ENCODE data around the gene CXXC1. TPM values are rescaled to one million over a fixed set of nuclear protein-coding genes. Genes with fewer than 3 reads are reported as not detected.
A peak's percentile ranks its signal among the peaks of the same experiment; 100 is the strongest.

CXXC1 gene
- 35.0 and 52.9 TPM in 2 replicates for total RNA-seq (ENCODE audit: low replicate concordance)

DNA sequence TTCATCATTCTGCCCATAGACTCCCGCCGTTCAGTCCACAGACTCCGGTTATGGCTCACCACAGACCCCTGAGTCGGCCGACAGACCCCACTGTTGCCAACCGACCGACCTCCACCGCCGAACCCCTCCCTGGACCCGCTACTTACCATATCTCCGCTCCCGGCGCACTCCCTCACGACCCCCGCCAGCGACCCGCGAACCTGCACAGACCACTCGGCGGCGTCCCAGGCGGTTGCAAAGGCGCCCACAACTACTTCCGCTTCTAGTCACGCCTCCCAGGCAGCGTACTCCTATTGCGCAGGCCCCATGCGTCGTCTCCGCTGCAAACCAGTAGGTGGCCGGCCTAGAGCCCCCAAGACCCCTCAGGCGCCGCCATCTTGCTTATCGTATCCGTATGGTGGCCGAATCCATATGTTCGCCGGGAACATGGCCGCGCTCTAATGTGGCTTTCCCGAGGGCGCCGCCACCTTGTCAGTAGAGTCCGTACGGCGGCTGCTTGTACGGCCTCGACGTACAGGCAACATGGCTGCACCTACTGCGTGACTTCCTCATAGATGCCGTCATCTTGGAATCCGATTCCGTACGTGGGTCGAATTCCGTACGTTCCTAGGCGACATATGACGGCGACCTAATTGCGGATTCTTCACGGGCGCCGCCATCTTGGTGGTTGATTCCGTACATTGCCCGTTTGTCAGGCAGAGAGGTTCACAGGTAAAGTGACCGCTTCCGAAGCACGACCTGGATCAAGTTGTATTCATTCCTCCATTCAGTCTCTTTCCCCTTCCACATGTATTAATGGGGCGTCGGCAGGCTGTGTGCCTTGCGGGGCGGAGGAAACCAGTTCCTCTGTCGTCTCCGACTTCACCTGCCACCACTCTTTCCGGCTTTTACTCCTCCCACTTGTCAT is at the start of gene CXXC1:
Gene CXXC1, minus strand, starts transcription at position 252 of the 907 bp plus-strand sequence. Its CDS starts 103 bp downstream, at position 149.
- no peaks in the 10 kb centered on the region for H3K27me3 ChIP-seq
- H2AFZ ChIP-seq (replicated peaks), result peak within 1 kb of the TSS; percentile 98
- Mint-ChIP-seq H3K27me3 (ENCODE audit: insufficient read depth, low read depth) (peaks cover 12% of the 10 kb centered on the region), H3K27ac (peak within 1 kb of the TSS; percentile 94), H3K4me1 (peaks cover 14% of the 10 kb centered on the region), H3K4me3 (peak within 1 kb of the TSS; percentile 98), H3K36me3 (peaks cover 23% of the 10 kb centered on the region), H3K9me3 (no peaks in the 10 kb centered on the region)
- peaks cover 11% of the 10 kb centered on the region for H3K79me2 ChIP-seq (ENCODE audit: low read depth)
- H3K36me3 ChIP-seq, result no peaks in the 10 kb centered on the region
- peak within 1 kb of the TSS; percentile 83 for H3K4me2 ChIP-seq
- no peak for TF ChIP-seq EZH2 (IDR thresholded peaks at IDR 0.05)
- TF ChIP-seq, protein P1, sequence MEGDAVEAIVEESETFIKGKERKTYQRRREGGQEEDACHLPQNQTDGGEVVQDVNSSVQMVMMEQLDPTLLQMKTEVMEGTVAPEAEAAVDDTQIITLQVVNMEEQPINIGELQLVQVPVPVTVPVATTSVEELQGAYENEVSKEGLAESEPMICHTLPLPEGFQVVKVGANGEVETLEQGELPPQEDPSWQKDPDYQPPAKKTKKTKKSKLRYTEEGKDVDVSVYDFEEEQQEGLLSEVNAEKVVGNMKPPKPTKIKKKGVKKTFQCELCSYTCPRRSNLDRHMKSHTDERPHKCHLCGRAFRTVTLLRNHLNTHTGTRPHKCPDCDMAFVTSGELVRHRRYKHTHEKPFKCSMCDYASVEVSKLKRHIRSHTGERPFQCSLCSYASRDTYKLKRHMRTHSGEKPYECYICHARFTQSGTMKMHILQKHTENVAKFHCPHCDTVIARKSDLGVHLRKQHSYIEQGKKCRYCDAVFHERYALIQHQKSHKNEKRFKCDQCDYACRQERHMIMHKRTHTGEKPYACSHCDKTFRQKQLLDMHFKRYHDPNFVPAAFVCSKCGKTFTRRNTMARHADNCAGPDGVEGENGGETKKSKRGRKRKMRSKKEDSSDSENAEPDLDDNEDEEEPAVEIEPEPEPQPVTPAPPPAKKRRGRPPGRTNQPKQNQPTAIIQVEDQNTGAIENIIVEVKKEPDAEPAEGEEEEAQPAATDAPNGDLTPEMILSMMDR (IDR thresholded peaks at IDR 0.05), result peak; percentile 49
- H3F3A ChIP-seq (ENCODE audit: low read depth), result no peaks in the 10 kb centered on the region
- no peaks in the 10 kb centered on the region for H4K20me1 ChIP-seq (ENCODE audit: low read depth)
- H3K9ac ChIP-seq, result peak within 1 kb of the TSS; percentile 44
- peak; percentile 100 for DNase-seq (ENCODE audit: low spot score)
- peaks cover 3% of the 10 kb centered on the region for H3K4me1 ChIP-seq
- H3K9me3 ChIP-seq (ENCODE audit: low read depth), result no peaks in the 10 kb centered on the region
- H3K4me3 ChIP-seq, result peak within 1 kb of the TSS; percentile 79
- H3K27ac ChIP-seq, result no peak within 1 kb of the TSS

DNA sequence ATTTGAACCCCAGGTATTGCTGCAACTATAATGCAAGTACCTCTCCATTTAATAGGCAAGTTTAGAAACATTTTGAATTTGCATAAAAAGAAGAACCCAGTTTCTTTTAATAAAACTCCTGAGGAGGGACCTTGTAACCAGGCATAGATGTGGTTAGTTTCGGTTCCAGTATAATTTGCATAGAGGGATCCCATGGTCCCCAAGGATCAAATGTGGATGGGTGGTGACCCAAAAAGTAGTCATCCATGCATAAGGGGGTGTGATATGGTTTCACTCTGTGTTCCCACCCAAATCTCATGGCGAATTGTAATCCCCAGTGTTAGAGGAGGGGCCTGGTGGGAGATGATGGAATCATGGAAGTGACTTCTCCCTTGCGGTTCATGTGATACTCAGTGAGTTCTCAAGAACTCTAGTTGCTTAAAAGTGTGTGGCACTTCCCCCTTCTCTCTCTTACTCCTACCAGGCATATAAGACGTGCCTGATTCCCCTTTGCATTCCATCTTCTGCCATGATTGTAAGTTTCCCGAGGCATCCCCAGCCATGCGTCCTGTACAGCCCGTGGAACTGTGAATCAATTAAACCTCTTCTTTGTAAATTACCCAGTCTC is 47.2 kb upstream of the CXXC1 start:
- no peaks in the 10 kb centered on the region for H4K20me1 ChIP-seq (ENCODE audit: low read depth)
- no peak for DNase-seq (ENCODE audit: low spot score)
- H3F3A ChIP-seq (ENCODE audit: low read depth), result peaks cover 38% of the 10 kb centered on the region
- no peak overlapping the region for H3K4me3 ChIP-seq
- H3K9me3 Mint-ChIP-seq, result peaks cover 3% of the 10 kb centered on the region
- no peak overlapping the region for H3K27ac ChIP-seq
- H3K27ac Mint-ChIP-seq, result no peak overlapping the region
- no peaks in the 10 kb centered on the region for H3K79me2 ChIP-seq (ENCODE audit: low read depth)
- no peaks in the 10 kb centered on the region for H3K36me3 ChIP-seq
- TF ChIP-seq EZH2phosphoT487 (IDR thresholded peaks at IDR 0.05), result no peak
- no peak for TF ChIP-seq EZH2 (IDR thresholded peaks at IDR 0.05)
- TF ChIP-seq, protein P1 (IDR thresholded peaks at IDR 0.05), result no peak
- peaks cover 5% of the 10 kb centered on the region for H3K9me3 ChIP-seq (ENCODE audit: low read depth)
- H3K4me1 ChIP-seq, result peaks cover 48% of the 10 kb centered on the region
- peaks cover 26% of the 10 kb centered on the region for H3K4me1 Mint-ChIP-seq
- no peaks in the 10 kb centered on the region for H3K36me3 Mint-ChIP-seq
- no peak overlapping the region for H2AFZ ChIP-seq (replicated peaks)
- no peaks in the 10 kb centered on the region for H3K27me3 Mint-ChIP-seq (ENCODE audit: insufficient read depth, low read depth)
- no peak overlapping the region for H3K4me3 Mint-ChIP-seq
- no peak overlapping the region for H3K9ac ChIP-seq
- H3K27me3 ChIP-seq, result no peaks in the 10 kb centered on the region
- no peak overlapping the region for H3K4me2 ChIP-seq

DNA sequence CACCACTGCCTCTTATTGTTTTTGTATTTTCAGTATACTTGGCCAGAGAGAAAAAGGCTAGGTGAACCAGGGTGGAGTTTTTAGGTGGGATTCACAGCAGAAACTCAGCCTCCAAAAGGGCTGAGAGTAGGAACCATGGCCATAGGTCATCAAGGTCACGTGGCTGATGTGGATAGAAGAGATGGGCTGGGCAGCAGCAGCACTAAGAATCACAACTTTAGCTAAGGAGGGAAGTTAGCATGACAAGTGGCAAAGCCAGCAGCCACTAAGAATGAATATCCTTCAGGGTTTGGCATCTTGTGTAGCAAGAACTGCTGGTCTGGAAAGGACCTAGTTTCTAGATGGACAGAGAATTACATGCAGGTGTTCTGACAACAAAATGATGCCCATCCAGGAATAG is 44.2 kb upstream of the CXXC1 start:
- Mint-ChIP-seq H3K36me3 (no peaks in the 10 kb centered on the region), H3K4me1 (peaks cover 4% of the 10 kb centered on the region), H3K9me3 (peaks cover 3% of the 10 kb centered on the region), H3K4me3 (no peak overlapping the region), H3K27me3 (ENCODE audit: insufficient read depth, low read depth) (no peaks in the 10 kb centered on the region), H3K27ac (no peak overlapping the region)
- no peaks in the 10 kb centered on the region for H3K79me2 ChIP-seq (ENCODE audit: low read depth)
- H3K9me3 ChIP-seq (ENCODE audit: low read depth), result peaks cover 5% of the 10 kb centered on the region
- H3K27ac ChIP-seq, result no peak overlapping the region
- H3K36me3 ChIP-seq, result no peaks in the 10 kb centered on the region
- TF ChIP-seq EZH2 (IDR thresholded peaks at IDR 0.05) (no peak), EZH2phosphoT487 (IDR thresholded peaks at IDR 0.05) (no peak)
- TF ChIP-seq, protein P1 (IDR thresholded peaks at IDR 0.05), result no peak
- no peaks in the 10 kb centered on the region for H3K27me3 ChIP-seq
- no peak overlapping the region for H3K4me2 ChIP-seq
- no peak for DNase-seq (ENCODE audit: low spot score)
- peaks cover 18% of the 10 kb centered on the region for H3K4me1 ChIP-seq
- H3K4me3 ChIP-seq, result no peak overlapping the region
- H3F3A ChIP-seq (ENCODE audit: low read depth), result peaks cover 10% of the 10 kb centered on the region
- H2AFZ ChIP-seq (replicated peaks), result no peak overlapping the region
- no peak overlapping the region for H3K9ac ChIP-seq
- H4K20me1 ChIP-seq (ENCODE audit: low read depth), result no peaks in the 10 kb centered on the region
